Measurements from ENCODE around the gene BICRAL. TPM values are rescaled to one million over a fixed set of nuclear protein-coding genes. Genes with fewer than 3 reads are reported as not detected.

The BICRAL gene
- polyA plus RNA-seq, 2 donors, result 2.4 to 3.0 TPM

DNA sequence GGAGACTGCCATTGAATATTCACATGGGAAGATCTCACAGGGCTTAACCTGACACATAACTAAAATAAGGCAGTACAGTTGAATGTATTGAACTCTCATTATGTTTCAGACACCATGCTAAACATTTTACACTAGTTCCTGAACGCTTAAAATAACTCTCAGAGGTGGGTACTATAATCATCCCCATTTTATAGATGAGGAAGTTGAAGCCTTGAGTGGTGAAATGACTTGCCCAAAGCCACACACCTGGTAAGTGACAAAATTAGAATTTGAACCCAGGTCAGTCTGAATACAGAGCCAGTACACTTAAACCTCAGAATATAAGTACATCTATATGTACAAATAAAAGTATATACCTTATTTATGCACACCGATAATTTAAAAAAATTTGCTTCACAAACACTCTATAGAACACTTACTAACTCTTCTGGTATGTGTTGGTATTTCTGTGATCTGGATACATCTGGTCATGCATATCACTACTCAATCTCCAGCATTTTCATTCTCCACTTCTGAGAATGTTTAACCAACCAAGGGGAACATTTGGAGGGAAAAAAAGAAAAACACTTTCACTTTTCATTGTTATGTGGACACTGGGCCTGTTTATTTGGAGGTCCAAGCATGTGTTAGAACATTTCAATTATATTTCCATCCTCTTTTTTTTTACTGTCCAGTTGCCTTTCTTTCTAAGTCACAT lies 4.6 kb upstream of the BICRAL start:
- no peaks in the 10 kb centered on the region for H3K4me1 ChIP-seq (ENCODE audit: control insufficient read depth in 2 of 2, insufficient read depth in 2 of 2, low read length in 1 of 2)
- H3K4me3 ChIP-seq (ENCODE audit: low read depth in 1 of 2, low read length in 2 of 2), result no peak overlapping the region
- no peaks in the 10 kb centered on the region for H3K27me3 ChIP-seq (ENCODE audit: control insufficient read depth in 1 of 2, insufficient read depth in 2 of 2, low read length in 2 of 2)
- WGBS, 2 donors, result 78 to 84% methylated on average over 2 of the region's 2 CpGs
- H3K9me3 ChIP-seq (ENCODE audit: control insufficient read depth in 2 of 2, insufficient read depth in 1 of 2, low read depth in 1 of 2, low read length in 1 of 2), result no peaks in the 10 kb centered on the region
- H3K27ac ChIP-seq (ENCODE audit: low read depth in 2 of 2, low read length in 1 of 2), result no peak overlapping the region
- H3K36me3 ChIP-seq (ENCODE audit: control insufficient read depth in 2 of 2, insufficient read depth in 2 of 2, low read length in 1 of 2), result no peaks in the 10 kb centered on the region

DNA sequence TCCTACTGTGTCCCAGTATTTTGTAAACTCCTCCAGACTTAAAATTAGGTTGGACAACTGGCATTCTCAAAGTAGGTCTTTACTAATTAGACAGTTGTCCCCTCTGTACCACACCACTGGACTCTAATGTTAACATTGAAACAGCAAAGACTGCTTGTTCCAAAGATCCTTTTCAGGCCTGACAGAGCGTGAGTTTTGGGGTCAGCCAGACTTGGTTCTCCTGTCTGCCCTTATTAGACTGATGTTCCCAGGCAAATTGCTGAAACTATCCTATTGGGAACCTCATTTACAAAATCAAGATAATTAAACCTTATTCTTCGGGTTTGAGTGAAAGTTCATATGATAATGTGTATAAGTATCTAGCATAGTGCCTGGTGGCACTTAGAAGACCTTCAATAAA lies 3.7 kb upstream of the BICRAL start:
- H3K27ac ChIP-seq (ENCODE audit: low read depth in 2 of 2, low read length in 1 of 2), result no peak overlapping the region
- no peaks in the 10 kb centered on the region for H3K27me3 ChIP-seq (ENCODE audit: control insufficient read depth in 1 of 2, insufficient read depth in 2 of 2, low read length in 2 of 2)
- H3K9me3 ChIP-seq (ENCODE audit: control insufficient read depth in 2 of 2, insufficient read depth in 1 of 2, low read depth in 1 of 2, low read length in 1 of 2), result no peaks in the 10 kb centered on the region
- no peaks in the 10 kb centered on the region for H3K36me3 ChIP-seq (ENCODE audit: control insufficient read depth in 2 of 2, insufficient read depth in 2 of 2, low read length in 1 of 2)
- WGBS, 2 donors, result 89 to 92% methylated on average over 2 of the region's 2 CpGs
- H3K4me1 ChIP-seq (ENCODE audit: control insufficient read depth in 2 of 2, insufficient read depth in 2 of 2, low read length in 1 of 2), result no peaks in the 10 kb centered on the region
- no peak overlapping the region for H3K4me3 ChIP-seq (ENCODE audit: low read depth in 1 of 2, low read length in 2 of 2)

DNA sequence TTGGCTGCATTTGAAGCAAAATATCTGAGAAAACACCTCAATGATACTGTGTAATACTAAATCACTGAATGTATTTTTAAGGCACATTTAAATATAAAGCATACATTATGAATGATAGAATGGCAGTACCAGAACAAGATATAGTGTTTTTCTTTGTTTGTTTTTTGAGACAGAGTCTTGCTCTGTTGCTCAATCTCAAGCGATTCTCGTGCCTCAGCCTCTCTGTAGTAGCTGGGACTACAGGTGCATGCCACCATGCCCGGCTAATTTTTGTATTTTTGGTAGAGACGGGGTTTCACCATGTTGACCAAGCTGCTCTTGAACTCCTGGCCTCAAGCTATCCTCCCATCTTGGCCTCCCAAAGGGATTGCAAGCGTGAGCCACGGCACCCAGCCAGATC lies 2.3 kb upstream of the BICRAL start:
- no peak overlapping the region for H3K4me3 ChIP-seq (ENCODE audit: low read depth in 1 of 2, low read length in 2 of 2)
- no peaks in the 10 kb centered on the region for H3K27me3 ChIP-seq (ENCODE audit: control insufficient read depth in 1 of 2, insufficient read depth in 2 of 2, low read length in 2 of 2)
- H3K27ac ChIP-seq (ENCODE audit: low read depth in 2 of 2, low read length in 1 of 2), result no peak overlapping the region
- no peaks in the 10 kb centered on the region for H3K36me3 ChIP-seq (ENCODE audit: control insufficient read depth in 2 of 2, insufficient read depth in 2 of 2, low read length in 1 of 2)
- no peaks in the 10 kb centered on the region for H3K9me3 ChIP-seq (ENCODE audit: control insufficient read depth in 2 of 2, insufficient read depth in 1 of 2, low read depth in 1 of 2, low read length in 1 of 2)
- 91% methylated on average over 6 of the region's 6 CpGs for WGBS, 2 donors
- H3K4me1 ChIP-seq (ENCODE audit: control insufficient read depth in 2 of 2, insufficient read depth in 2 of 2, low read length in 1 of 2), result no peaks in the 10 kb centered on the region

DNA sequence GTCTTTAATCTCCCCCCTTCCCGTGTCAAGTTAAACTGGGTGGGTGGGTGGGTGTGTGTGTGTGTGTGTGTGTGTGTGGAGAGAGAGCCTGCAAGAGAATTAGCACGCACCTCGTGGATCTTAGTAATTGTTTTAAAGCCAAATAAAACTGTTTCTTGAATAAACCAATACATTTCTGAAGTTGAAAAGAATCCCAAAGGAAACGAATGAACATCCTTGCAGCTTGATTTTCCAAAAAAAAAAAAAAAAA lies 381 bp upstream of the BICRAL start:
- H3K27ac ChIP-seq (ENCODE audit: low read depth in 2 of 2, low read length in 1 of 2), result peak overlapping the region in 1 of 2 donors; percentile 100
- no peaks in the 10 kb centered on the region for H3K9me3 ChIP-seq (ENCODE audit: control insufficient read depth in 2 of 2, insufficient read depth in 1 of 2, low read depth in 1 of 2, low read length in 1 of 2)
- 0% methylated on average over 4 of the region's 4 CpGs for WGBS, 2 donors
- H3K4me1 ChIP-seq (ENCODE audit: control insufficient read depth in 2 of 2, insufficient read depth in 2 of 2, low read length in 1 of 2), result peaks cover 0 to 3% of the 10 kb centered on the region in 2 donors
- H3K27me3 ChIP-seq (ENCODE audit: control insufficient read depth in 1 of 2, insufficient read depth in 2 of 2, low read length in 2 of 2), result no peaks in the 10 kb centered on the region
- no peaks in the 10 kb centered on the region for H3K36me3 ChIP-seq (ENCODE audit: control insufficient read depth in 2 of 2, insufficient read depth in 2 of 2, low read length in 1 of 2)
- peak overlapping the region in 1 of 2 donors; percentile 78 for H3K4me3 ChIP-seq (ENCODE audit: low read depth in 1 of 2, low read length in 2 of 2)

DNA sequence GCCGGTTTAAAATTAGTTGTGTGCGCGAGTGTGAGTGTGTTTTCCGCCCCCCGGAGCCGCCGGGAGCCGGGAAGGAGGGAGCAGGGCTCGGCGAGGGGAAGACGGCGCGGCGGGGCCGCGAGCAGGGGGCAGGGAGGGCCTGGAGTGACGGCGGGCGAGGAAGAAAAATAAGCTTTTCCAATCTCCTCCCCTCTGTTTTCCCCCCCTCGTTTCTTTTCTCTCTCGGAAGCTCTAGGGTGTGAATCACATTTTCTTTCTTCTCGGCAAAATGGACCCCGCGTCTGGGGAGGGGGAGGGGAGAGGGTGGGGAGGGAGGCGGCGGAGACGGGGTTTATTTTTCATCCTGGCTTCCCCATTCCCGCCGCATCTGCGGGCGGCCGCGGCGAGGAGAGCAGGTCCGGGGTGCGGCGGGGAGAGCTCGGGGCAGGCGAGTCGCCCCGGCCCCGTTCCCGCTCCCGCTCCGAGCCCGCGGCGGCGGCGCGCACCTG lies 881 bp downstream of the BICRAL start:
- 0% methylated on average over 30 to 51 of the region's 51 CpGs for WGBS, 2 donors
- no peaks in the 10 kb centered on the region for H3K27me3 ChIP-seq (ENCODE audit: control insufficient read depth in 1 of 2, insufficient read depth in 2 of 2, low read length in 2 of 2)
- H3K4me1 ChIP-seq (ENCODE audit: control insufficient read depth in 2 of 2, insufficient read depth in 2 of 2, low read length in 1 of 2), result peaks cover 0 to 3% of the 10 kb centered on the region in 2 donors
- peak overlapping the region; percentile 99 to 100 for H3K27ac ChIP-seq (ENCODE audit: low read depth in 2 of 2, low read length in 1 of 2)
- peak overlapping the region; percentile 78 to 99 for H3K4me3 ChIP-seq (ENCODE audit: low read depth in 1 of 2, low read length in 2 of 2)
- H3K9me3 ChIP-seq (ENCODE audit: control insufficient read depth in 2 of 2, insufficient read depth in 1 of 2, low read depth in 1 of 2, low read length in 1 of 2), result no peaks in the 10 kb centered on the region
- no peaks in the 10 kb centered on the region for H3K36me3 ChIP-seq (ENCODE audit: control insufficient read depth in 2 of 2, insufficient read depth in 2 of 2, low read length in 1 of 2)

DNA sequence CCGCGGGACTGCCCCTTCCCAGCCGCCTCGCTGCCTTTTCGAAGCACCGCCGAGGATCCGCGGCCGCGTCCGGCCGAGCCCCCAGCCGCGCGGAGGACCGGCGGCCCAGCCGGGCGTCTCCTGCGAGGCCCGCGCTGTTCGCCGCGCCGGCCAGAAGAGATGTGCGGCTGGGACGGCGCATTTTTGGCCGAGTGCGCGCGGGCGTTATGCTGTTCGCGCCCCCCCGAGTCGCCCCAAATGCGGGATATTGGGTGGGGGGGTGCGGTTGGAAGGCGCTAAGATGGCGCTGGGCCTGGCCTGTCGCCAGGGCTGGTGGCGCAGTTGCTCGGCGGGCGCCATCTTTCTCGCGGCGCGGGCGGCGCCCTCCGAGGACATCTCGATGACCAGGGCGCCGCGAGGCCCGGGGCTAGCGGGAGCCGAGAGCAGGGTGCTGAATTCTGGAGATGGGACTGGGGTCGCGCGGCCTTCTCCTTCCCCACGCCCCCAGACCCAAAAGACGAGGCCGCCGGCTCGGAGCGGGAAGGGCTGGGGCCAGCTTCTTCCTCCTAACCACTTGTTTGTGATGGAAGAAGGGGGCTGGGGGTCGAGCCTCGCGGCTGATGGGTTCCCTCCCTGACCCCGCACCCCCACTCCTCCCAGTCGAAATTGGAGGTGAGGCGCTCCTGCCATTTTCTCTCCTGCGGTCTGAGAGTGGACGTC lies 1.5 kb downstream of the BICRAL start:
- peak overlapping the region; percentile 78 to 99 for H3K4me3 ChIP-seq (ENCODE audit: low read depth in 1 of 2, low read length in 2 of 2)
- H3K4me1 ChIP-seq (ENCODE audit: control insufficient read depth in 2 of 2, insufficient read depth in 2 of 2, low read length in 1 of 2), result peaks cover 0 to 4% of the 10 kb centered on the region in 2 donors
- peak overlapping the region; percentile 99 to 100 for H3K27ac ChIP-seq (ENCODE audit: low read depth in 2 of 2, low read length in 1 of 2)
- H3K27me3 ChIP-seq (ENCODE audit: control insufficient read depth in 1 of 2, insufficient read depth in 2 of 2, low read length in 2 of 2), result no peaks in the 10 kb centered on the region
- H3K9me3 ChIP-seq (ENCODE audit: control insufficient read depth in 2 of 2, insufficient read depth in 1 of 2, low read depth in 1 of 2, low read length in 1 of 2), result no peaks in the 10 kb centered on the region
- no peaks in the 10 kb centered on the region for H3K36me3 ChIP-seq (ENCODE audit: control insufficient read depth in 2 of 2, insufficient read depth in 2 of 2, low read length in 1 of 2)
- WGBS, 2 donors, result 0% methylated on average over 74 to 79 of the region's 79 CpGs

DNA sequence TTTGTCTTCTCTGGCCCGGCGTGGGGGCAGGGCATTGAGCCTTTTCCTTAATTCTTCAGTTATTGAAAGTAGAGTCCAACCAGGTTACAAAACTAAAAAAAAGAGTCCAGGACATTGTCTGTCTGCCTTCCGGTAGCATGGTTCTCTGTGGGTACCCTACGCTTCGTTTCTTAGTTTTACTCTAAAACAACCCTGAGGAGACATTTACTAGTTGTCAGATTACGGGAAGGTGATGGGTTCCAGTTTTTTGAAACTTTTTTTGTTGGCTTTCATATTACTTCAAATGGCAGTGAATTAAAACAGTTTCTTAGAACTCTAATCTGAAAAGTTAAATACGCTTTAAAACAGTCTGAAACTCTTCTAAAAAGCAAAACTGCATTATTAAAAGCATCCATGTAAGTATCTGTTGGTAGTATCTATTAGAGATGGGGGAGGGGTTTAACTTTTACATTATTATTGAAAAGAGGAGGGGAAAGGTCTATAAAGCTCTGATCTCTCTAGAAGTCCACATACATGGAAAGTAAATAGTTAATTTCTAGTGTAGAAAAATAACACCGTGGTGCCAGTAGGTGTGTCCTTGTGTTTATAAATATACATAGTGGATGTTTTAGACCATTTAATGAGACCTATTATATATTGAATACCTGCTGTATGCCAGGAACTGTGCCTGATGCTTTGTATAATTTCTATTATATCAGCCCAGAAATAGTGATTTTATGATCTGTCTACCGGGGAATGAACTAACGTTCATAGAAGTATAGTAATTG lies 2.2 kb downstream of the BICRAL start:
- H3K27me3 ChIP-seq (ENCODE audit: control insufficient read depth in 1 of 2, insufficient read depth in 2 of 2, low read length in 2 of 2), result no peaks in the 10 kb centered on the region
- 0% methylated on average over 10 of the region's 10 CpGs for WGBS, 2 donors
- no peaks in the 10 kb centered on the region for H3K9me3 ChIP-seq (ENCODE audit: control insufficient read depth in 2 of 2, insufficient read depth in 1 of 2, low read depth in 1 of 2, low read length in 1 of 2)
- H3K27ac ChIP-seq (ENCODE audit: low read depth in 2 of 2, low read length in 1 of 2), result peak overlapping the region; percentile 99 to 100
- no peaks in the 10 kb centered on the region for H3K36me3 ChIP-seq (ENCODE audit: control insufficient read depth in 2 of 2, insufficient read depth in 2 of 2, low read length in 1 of 2)
- H3K4me1 ChIP-seq (ENCODE audit: control insufficient read depth in 2 of 2, insufficient read depth in 2 of 2, low read length in 1 of 2), result peaks cover 0 to 9% of the 10 kb centered on the region in 2 donors
- H3K4me3 ChIP-seq (ENCODE audit: low read depth in 1 of 2, low read length in 2 of 2), result peak overlapping the region; percentile 78 to 99

DNA sequence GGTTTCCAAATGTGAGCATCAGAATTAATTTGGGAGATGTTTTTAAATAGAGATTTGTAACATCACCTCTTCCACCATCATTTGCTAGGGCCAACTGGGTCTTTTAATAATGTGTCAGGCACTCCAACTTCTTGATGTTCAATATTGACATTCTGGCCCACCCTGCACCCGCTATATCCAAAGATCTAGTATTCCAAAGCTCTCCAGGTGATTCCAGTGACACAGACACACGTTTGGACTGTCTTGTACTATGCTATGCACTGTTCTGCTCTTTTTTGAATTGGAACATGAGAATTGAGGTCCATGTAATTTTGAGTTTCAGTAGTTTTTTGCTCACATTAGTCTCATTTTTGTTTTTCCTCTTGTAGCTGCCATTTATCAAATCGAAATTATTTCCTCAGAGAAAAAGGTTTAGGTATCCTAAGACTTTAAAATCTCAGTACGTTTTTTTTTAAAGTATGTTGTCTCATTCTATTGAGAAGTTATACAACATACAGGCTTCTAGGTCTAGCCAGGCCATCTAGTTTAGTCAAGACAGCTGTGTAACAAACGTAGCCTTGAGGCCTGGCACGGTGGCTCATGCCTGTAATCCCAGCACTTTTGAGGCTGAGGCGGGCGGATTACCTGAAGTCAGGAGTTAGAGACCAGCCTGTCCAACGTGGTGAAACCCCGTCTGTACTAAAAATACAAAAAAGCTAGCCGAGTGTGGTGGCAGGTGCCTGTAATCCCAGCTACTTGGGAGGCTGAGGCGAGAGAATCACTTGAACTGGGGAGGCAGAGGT lies 3.1 kb downstream of the BICRAL start:
- H3K27ac ChIP-seq (ENCODE audit: low read depth in 2 of 2, low read length in 1 of 2), result peak overlapping the region; percentile 14 to 66
- no peaks in the 10 kb centered on the region for H3K9me3 ChIP-seq (ENCODE audit: control insufficient read depth in 2 of 2, insufficient read depth in 1 of 2, low read depth in 1 of 2, low read length in 1 of 2)
- H3K4me1 ChIP-seq (ENCODE audit: control insufficient read depth in 2 of 2, insufficient read depth in 2 of 2, low read length in 1 of 2), result peaks cover 0 to 9% of the 10 kb centered on the region in 2 donors
- peak overlapping the region; percentile 34 to 78 for H3K4me3 ChIP-seq (ENCODE audit: low read depth in 1 of 2, low read length in 2 of 2)
- H3K27me3 ChIP-seq (ENCODE audit: control insufficient read depth in 1 of 2, insufficient read depth in 2 of 2, low read length in 2 of 2), result no peaks in the 10 kb centered on the region
- WGBS, 2 donors, result 21 to 45% methylated on average over 12 of the region's 12 CpGs
- H3K36me3 ChIP-seq (ENCODE audit: control insufficient read depth in 2 of 2, insufficient read depth in 2 of 2, low read length in 1 of 2), result no peaks in the 10 kb centered on the region

DNA sequence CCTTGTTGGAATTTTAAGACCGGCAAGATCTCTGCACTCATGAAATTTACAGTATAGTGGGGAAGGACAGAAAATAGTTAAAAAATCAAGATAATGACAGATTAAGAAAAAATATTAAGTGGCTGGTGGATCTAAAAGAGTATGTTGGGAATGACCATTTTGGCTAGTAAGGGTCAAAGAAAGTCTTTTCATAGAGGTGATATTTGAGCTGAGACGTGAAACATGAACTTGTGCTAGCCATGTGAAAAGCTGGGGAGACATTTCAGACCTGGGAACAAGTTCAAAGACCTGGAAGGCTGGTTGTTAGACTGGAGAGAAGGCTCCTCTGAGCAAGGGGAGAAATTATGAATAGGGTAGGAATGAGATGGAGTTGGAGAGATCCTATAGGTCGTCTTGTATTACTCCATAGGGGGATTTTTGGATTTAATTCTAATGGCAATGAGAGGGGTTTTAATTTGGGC lies 4.7 kb downstream of the BICRAL start:
- no peaks in the 10 kb centered on the region for H3K9me3 ChIP-seq (ENCODE audit: control insufficient read depth in 2 of 2, insufficient read depth in 1 of 2, low read depth in 1 of 2, low read length in 1 of 2)
- H3K27me3 ChIP-seq (ENCODE audit: control insufficient read depth in 1 of 2, insufficient read depth in 2 of 2, low read length in 2 of 2), result no peaks in the 10 kb centered on the region
- peaks cover 0 to 9% of the 10 kb centered on the region in 2 donors for H3K4me1 ChIP-seq (ENCODE audit: control insufficient read depth in 2 of 2, insufficient read depth in 2 of 2, low read length in 1 of 2)
- peaks cover 0 to 3% of the 10 kb centered on the region in 2 donors for H3K36me3 ChIP-seq (ENCODE audit: control insufficient read depth in 2 of 2, insufficient read depth in 2 of 2, low read length in 1 of 2)
- H3K4me3 ChIP-seq (ENCODE audit: low read depth in 1 of 2, low read length in 2 of 2), result no peak overlapping the region
- WGBS, 2 donors, result 71 to 83% methylated on average over 3 of the region's 3 CpGs
- H3K27ac ChIP-seq (ENCODE audit: low read depth in 2 of 2, low read length in 1 of 2), result no peak overlapping the region
